Fibroblast of skin of right quadriceps (primary cell): ENCODE results near the gene ZNF800.
A peak's percentile ranks its signal among the peaks of the same experiment; 100 is the strongest.

Experiments
- DNase-seq: peaks from one replicate; pipeline ENCODE4 v3.0.0-alpha.2; 2013

ZNF800 gene

DNA sequence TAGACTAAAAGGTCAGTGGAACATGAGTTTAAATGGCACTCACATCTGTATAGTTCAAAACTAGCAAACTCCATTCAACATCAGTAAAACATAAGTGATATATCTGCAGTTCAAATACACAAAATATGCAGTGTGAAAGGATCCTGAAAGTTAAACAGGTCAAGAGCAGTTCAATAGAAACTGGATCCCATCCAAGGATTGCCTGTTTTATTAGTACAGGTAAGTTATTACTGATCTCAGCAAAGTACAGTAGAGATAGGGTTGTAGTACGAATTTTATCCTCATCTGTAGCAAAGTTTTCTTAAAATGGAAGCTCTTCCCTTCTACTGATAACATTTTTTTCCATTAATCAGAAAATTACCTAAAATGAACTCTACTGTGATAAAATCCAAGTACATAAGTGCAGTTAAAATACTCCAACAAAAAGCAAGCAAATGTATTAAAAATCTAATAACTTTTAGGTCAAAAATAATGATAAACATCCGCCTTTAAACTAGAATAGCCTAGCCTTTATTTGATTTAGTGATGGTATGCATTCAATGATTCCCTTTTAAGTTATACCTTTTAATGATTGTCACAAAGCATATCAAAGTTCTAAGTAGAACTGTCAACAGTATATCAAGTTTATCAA, 2.2 kb downstream of the ZNF800 start:
- DNase-seq, result no peak

DNA sequence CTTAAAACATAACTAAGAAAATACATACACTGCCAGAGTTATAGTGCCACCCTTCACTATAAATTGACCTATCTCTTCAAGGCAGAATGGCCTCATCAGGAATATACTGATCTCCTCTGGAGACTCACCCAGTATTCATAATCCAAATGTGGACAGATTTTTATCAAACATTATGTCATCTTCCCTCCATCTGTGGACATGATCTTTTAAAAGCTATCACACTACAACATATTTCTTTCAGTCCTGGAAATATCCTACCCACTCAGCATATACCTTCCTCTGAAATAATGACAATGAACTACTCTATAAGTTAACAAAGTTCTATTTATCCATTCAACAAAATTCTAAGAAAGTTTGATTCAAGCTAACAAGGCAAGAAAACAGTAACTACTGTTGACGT, 3.2 kb downstream of the ZNF800 start:
- DNase-seq, result no peak

GRCh38 chr7:127387974-127388373, 4.5 kb downstream of the ZNF800 start:
- DNase-seq, result no peak

DNA sequence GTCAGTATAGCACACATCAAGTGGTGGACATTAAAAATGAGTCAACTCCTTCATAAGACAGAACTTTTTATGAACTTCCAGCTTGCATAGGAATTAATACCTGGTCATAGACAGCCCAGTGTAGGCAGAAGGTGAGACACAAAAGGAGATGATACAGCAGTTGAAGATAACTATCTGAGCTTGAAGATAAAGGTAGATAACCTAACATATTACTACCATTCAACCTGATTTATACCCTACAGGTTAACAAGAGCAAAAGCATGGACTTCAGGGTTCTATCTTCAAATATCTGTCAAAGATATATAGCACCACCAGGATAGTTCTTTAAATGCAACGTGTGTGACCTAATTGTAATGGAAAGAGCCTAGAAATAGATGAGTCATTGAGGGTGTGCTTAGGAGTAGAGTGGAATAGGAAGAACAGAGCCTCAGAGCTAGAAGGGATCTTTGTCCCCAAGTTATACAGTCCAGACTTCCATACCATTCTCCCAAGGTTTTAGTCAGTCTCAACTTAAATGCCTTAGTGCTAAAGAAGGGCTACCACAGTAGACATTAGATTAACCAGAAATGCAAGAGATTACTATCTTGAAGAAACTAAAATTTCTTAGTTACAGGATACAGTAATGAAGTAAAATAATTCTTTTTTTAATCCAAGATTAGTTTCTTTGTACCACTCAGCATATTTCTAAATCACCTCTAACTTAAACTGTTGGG, 9.2 kb downstream of the ZNF800 start:
- DNase-seq, result no peak

DNA sequence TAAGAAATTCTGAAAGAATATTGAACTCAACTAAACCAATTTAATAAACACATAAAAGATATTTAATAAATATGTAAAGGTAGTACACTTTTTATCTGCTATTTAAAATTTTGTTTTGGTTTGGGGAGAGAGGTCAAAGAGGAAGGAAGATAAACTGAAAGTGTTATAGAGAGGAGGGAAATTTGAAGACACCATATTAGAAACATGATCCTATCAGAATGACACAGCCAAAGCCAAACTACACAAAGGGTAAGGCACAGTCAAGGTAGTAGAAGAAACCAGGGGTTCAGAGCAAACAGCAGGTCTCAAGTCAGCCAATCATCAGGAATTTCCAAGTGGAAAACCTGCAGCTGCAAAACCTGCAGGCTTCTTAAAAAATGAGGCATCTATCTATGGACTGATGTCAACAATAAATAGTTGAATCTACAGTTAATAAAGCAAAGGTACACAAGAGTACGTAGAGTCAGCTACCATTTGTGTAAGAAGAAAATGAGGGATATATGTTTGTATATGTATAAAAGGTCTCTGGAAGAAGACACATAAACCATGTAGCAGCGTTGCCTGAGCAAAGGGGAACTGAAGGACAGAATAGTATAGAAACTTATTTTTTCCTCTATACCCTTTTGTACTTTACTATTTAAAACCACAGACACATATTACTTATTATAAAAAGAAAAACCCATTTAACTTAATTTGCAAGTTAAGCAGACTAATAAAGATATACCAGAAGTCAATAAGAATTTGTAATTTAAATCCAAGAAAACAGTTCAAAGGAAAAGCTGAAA, 10.0 kb downstream of the ZNF800 start:
- no peak for DNase-seq

GRCh38 chr7:127380479-127380878, 12.0 kb downstream of the ZNF800 start:
- DNase-seq, result no peak

- no peak for DNase-seq
Observed at GRCh38 chr7:127379642-127380041, 12.9 kb downstream of the ZNF800 start.

DNA sequence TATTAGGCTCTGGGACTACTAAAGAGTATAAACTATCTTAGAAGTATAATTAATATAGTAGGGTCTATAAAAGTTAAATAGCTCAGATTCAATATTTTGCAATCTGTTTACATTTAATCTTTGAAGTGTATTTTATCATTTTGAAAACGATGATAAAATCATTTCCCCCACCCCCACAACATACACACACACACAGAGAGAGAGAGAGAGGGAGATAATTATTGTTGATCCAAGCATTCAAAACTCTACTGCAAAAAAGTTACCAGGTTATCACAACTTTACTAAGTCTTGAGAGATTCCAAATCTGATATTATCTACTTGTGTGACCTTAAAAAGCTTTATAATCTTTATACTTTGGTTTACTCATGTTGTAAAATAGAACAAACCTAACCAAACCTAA, 14.0 kb downstream of the ZNF800 start:
- DNase-seq, result no peak

GRCh38 chr7:127377425-127377824, 15.1 kb downstream of the ZNF800 start:
- DNase-seq, result no peak

- DNase-seq, result no peak
Observed at GRCh38 chr7:127375631-127376030, 16.9 kb downstream of the ZNF800 start.

DNA sequence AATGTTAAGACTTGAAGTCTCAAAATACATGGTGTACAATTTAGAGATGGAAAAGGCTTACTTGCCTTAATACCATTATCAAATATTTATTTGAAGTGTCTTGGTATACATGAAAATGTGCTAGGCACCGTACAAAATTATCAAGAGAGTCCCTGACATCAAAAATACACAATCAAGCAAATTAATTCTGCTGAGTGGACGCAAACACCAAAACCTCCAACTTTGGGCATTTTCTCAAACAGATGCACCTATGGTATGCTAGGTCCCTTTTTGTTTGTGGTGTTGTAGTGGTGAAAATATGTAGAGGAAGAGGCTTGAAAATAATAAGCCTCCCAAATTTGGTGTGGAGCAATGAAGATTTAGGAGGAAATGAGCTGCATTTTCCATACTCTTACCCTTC, 24.8 kb downstream of the ZNF800 start:
- DNase-seq, result no peak

DNA sequence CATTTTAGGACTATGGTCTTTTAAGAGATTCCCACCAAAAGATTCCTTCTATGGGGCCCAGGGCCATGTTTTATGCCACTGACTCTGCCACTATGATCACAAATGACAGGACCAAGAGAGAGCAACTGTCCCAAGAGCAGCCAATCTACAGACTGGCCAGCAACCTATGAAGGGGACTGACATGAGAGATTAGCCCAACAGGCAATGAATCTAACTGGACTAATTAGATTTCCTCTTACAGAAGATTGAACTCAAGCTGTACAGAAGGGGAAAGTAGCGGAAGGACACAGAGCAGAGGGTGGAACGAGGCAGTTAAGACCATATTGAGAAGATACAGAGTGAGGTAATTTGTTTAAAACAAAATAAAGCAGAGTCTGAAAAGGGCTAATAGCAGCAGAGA, 25.8 kb downstream of the ZNF800 start:
- DNase-seq, result no peak

- DNase-seq, result no peak
Observed at GRCh38 chr7:127365957-127366315, 26.6 kb downstream of the ZNF800 start.

GRCh38 chr7:127365164-127365956, 27.1 kb downstream of the ZNF800 start:
- DNase-seq, result no peak

DNA sequence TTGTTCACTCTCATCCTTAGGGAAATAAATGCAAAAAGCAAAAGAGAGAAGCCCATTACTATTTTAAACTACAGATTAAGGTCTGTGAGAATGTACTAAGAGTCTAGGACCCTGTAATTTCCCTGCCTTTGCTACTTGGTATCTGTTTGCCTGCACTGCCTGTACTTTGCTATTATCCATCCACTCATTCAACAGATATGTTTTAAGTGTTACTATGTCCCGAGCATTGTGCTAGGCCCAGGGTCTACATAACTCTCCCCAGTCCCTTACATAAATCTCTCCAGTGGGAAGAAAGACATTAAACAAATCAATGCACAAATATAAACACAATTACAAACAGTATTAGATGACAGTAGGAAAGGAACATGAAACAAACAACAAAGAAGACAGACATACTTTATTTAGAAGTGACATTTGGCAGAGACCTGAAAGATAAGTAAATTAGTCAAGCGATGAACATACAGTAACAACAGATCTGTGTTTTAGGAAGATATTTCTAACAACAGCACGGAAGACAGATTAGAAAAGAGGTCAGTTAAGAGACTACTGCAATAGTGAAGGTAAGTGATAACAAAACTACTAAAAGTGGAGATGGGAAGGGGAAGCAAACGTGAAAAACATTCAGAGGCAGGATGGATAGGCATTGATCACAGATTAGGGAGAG, 30.0 kb downstream of the ZNF800 start:
- no peak for DNase-seq

GRCh38 chr7:127361736-127362135, 30.8 kb downstream of the ZNF800 start:
- no peak for DNase-seq

DNA sequence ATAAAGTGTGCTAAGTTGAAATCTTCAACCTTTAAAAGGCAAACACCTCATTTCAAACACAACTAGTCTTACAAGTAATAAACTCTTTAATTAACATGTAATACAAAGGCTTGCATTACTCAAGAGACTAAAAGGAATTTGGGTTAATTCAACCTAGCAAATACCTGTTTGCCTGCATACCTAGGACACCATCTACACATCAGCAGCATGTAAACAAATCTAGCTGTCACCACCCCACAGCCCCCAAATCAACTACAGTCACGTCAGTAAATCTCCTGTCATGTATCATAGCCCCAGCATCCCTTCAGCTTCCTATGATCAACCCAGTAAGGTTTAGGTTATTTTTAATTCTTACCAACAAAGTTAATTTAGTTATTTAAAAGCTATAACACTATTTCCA, 33.5 kb downstream of the ZNF800 start:
- no peak for DNase-seq

GRCh38 chr7:127353897-127354296, 38.6 kb downstream of the ZNF800 start:
- DNase-seq, result no peak

DNA sequence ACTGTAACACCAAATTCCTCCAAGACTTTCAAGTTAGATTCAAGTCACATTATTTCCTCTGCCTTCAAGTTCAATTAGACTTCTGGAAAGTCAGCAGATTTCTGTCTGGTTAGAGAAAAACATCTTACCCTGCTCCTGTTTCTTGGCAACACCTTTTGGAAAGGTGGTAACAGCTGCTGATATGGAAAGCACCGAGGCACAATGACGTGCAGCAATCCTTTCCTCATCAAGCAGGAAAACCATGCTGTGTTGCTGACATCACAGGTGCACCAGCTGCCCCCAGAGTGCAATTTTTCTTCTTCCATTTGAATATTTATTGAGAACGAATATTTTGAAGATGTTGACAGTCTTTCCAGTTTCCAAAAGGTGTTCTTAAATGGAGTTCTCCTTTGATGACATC, 41.9 kb downstream of the ZNF800 start:
- no peak for DNase-seq

DNA sequence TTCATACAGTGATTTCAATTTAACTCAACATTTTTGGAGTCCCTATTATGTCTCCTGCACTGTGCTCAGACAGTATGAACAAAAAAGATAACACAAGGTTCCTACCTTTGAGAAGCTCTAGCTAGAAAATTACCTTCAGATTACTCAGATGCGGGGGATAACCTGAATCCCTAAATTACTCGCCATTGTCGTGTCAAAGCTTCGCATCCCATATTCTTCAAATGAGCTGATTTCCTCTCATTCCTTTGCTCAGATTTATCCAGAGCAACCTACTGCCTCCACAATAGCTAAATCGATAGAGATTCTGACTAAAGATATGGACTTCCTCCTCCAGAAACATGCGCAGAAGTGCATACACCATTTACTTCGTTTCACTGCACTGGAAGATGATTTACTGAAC, 42.6 kb downstream of the ZNF800 start:
- DNase-seq, result no peak

DNA sequence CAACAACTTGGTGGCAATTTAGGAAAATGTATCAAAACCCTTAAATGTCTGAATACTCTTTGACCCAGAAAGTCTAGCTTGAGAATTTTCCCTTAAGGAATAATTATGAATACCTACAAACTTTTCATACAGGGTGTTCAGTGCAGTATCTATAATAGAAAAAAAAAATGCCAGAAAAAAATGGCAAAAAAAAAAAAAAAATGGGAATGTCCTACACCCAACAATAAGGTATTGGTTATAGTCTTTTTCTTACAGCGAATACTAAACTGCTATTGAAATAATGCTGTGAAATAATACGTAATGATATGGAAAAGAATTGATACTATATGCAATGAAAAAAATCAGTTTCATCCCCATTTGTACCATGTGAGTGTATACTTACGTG, 44.3 kb downstream of the ZNF800 start:
- DNase-seq, result no peak

DNA sequence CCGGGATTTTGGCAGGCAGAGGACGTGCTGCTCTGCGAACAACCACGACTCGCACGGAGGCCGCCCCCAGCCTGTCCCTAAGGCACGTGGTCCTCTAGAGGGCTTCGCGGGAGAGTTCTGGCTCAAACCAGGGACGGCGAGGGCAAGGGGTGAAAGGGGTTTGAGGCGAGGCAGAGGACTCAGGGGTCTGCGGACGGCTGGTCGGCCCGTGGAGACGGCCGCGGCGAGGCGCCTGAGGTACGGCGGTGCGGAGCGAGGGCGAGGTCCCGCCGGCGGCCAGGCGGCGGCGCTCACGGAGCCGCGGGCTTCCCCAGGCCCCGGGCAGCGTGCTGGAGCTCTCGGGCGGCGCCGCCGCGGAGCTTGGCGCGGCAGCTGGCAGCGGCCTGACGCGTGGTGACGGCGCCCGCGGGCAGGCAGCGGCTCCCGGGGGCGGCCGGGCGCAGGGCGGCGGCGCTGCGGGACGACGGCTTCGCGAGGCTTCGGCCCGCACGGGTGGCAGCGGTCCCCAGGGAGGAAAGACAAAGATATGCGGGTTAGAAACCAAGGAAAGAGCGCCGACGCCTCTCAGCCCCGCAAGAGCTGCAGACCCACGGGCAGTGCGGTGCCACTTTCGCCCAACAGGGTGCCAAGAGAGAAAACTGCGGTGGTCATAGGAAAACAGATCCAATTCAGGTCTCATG, 44.8 kb downstream of the ZNF800 start:
- DNase-seq, result peak; percentile 58
